CD4-positive, alpha-beta T cell treated with Interleukin-1 beta for 1 hour (primary cell): ENCODE results near the gene PEX11B.
A peak's percentile ranks its signal among the peaks of the same experiment; 100 is the strongest.

ENCODE experiments used
- DNase-seq, 2 donors: peaks; one replicate each; pipeline ENCODE4 v3.0.0-alpha.2; 2020 to 2022

PEX11B gene

GRCh38 chr1:145901312-145902021 lies 17.1 kb downstream of the PEX11B start:
- no peak for DNase-seq

- no peak for DNase-seq
Observed at GRCh38 chr1:145898756-145899155, 19.8 kb downstream of the PEX11B start.

GRCh38 chr1:145897969-145898368 lies 20.5 kb downstream of the PEX11B start:
- no peak for DNase-seq

- no peak for DNase-seq
Observed at GRCh38 chr1:145895471-145895870, 23.0 kb downstream of the PEX11B start.

GRCh38 chr1:145893306-145894055 lies 25.0 kb downstream of the PEX11B start:
- DNase-seq: no peak

GRCh38 chr1:145892486-145893087 lies 25.9 kb downstream of the PEX11B start:
- no peak for DNase-seq

- DNase-seq: peak; percentile 46 to 53
Observed at GRCh38 chr1:145891587-145892485, 26.7 kb downstream of the PEX11B start.

- no peak for DNase-seq
Observed at GRCh38 chr1:145891143-145891542, 27.4 kb downstream of the PEX11B start.

- no peak for DNase-seq
Observed at GRCh38 chr1:145889722-145890121, 28.8 kb downstream of the PEX11B start.

GRCh38 chr1:145887631-145888030 lies 30.9 kb downstream of the PEX11B start:
- DNase-seq: no peak

GRCh38 chr1:145886816-145887215 lies 31.7 kb downstream of the PEX11B start:
- no peak for DNase-seq

GRCh38 chr1:145886390-145886789 lies 32.1 kb downstream of the PEX11B start:
- no peak for DNase-seq

GRCh38 chr1:145885738-145886287 lies 32.7 kb downstream of the PEX11B start, which contains the start of gene ANKRD35:
ANKRD35 (minus strand) TSS chr1:145885866; CDS start chr1:145885758, 108 bp downstream.
- peak; percentile 85 to 87 for DNase-seq

- no peak for DNase-seq
Observed at GRCh38 chr1:145884675-145885074, 33.8 kb downstream of the PEX11B start.

- no peak for DNase-seq
Observed at GRCh38 chr1:145879775-145880174, 38.7 kb downstream of the PEX11B start.

GRCh38 chr1:145878724-145879123 lies 39.8 kb downstream of the PEX11B start:
- no peak for DNase-seq

GRCh38 chr1:145877923-145878486 lies 40.5 kb downstream of the PEX11B start:
- no peak for DNase-seq

GRCh38 chr1:145874646-145875045 lies 43.9 kb downstream of the PEX11B start:
- DNase-seq: no peak

GRCh38 chr1:145871994-145872924 lies 46.3 kb downstream of the PEX11B start:
- DNase-seq: peak; percentile 14 to 34

GRCh38 chr1:145868232-145868631 lies 50.3 kb downstream of the PEX11B start:
- DNase-seq: no peak
